Epithelial cell of prostate (primary cell): ENCODE results near the gene JAK1.
A peak's percentile ranks its signal among the peaks of the same experiment; 100 is the strongest.

ENCODE experiments used
- DNase-seq: peaks from one replicate; pipeline ENCODE4 v3.0.0-alpha.2; 2011; ENCODE audit warnings: low read depth, low spot score
- H3K27ac ChIP-seq: fragments of 450-650 bp; 2 replicates; pipeline ENCODE4 v1.5.1; 2017; ENCODE audit warnings: mild to moderate bottlenecking

JAK1 gene

GRCh38 chr1:64955097-64956009 lies 11.0 kb downstream of the JAK1 start:
- peak overlapping the region; percentile 18 for H3K27ac ChIP-seq
- DNase-seq, result no peak

DNA sequence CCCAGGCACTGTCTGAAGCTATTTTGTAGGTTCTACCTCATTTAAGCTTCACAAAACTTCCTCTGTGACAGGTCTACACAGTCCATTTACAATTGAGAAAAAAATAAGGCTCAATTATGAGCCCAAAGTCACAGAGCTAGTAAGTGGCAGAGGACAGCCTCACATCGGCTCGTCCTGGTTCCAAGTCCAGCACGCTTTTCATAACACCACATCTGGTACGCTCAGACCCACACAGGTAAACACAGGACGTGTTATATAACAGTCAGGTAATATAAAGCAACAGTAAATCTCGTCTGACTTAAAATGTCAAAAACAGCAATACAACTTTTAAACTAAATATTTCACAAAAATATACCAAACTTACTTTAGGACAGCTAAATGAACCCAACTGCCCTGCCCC lies 13.1 kb downstream of the JAK1 start:
- no peak for DNase-seq
- H3K27ac ChIP-seq, result no peak overlapping the region

- DNase-seq, result no peak
- peak overlapping the region; percentile 80 for H3K27ac ChIP-seq
These were observed 16.0 kb downstream of the JAK1 start for GRCh38 chr1:64950284-64950809.

DNA sequence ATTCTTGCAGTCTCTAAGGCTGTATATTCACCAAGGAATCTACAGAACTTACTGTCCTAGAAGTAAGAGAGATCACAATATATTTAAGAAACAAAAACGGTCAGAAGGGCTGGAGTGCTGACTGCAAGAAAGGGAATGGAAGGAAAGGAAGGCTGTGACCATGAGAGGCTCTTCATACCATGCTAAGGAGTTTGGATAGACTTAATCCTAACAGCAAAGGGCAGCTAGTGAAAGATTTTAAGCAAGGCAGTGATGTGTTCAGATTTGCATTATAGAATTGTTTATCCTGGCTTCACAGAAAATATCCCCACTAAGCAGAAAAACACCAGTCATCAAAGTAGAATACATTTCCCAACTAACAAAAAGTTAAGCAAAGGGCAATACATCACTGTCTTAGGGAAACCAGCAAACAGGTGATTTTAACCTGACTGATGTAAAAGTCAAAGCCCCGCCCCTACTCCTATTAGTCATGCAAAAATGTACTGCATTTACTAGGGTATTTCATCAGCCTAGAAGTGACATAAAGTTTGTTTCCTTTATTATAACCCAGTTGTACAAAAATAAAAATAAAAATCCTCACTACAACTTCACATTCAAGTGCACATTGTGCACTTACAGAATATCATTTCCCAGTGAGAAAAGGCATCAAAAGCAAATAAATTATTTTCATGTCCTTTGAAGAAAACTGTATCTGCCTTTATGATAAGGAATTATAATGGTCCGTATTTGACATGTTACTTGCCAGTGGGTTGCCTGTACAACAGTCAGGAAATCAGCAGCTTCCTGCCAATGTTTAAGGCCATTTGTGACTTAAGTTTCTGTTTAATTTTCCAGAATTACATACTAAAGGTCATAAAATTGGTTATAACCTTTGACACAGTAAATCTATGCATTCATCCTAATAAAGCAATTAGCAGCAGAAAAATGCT lies 17.2 kb downstream of the JAK1 start:
- H3K27ac ChIP-seq, result peak overlapping the region; percentile 80

GRCh38 chr1:64948216-64948615 lies 18.1 kb downstream of the JAK1 start:
- H3K27ac ChIP-seq, result peak overlapping the region; percentile 80
- no peak for DNase-seq

More for the DNA sequence above, 17.2 kb downstream of the JAK1 start:
- peak; percentile 24 for DNase-seq

- no peak for DNase-seq
These were observed 19.4 kb downstream of the JAK1 start for GRCh38 chr1:64946916-64947315.

GRCh38 chr1:64944913-64945312 lies 21.4 kb downstream of the JAK1 start:
- H3K27ac ChIP-seq, result no peak overlapping the region
- no peak for DNase-seq

More at GRCh38 chr1:64946916-64947315, 19.4 kb downstream of the JAK1 start:
- H3K27ac ChIP-seq, result no peak overlapping the region

DNA sequence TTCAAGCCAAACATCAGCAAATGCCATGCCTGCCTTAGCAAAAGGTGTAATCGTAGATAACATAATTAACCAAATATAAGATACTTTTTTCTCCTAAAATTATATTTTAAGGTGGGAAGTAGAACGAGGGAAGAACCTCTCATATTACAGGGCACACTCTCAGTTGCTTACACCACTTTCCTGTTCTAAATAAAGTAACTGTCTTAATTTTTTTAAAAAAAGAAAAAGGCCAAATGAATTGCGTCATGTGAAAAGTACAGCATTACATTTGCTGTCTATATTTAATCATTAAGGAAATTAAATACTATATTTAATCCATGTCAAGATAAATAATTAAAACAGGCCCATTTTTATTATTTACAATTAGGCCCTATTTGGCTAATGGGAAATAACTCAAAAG lies 23.7 kb downstream of the JAK1 start:
- no peak overlapping the region for H3K27ac ChIP-seq
- no peak for DNase-seq

DNA sequence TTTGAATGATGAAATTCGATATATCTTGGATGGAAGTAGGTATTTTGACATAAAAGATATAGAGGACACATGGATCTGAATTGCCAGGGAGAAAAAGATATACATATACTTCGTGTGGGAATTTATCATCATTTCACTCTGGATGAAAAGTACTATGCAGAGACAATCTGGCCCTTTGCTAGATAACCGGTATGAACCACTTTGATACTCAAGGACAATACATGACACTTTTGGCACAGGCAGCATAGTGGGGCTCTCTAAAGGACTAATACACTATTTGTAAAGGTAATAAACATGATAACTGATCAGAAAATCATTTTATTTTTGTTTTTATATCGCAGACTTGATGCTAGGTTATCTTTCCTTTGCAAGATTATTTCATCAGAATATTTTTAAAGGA lies 24.2 kb downstream of the JAK1 start:
- DNase-seq, result no peak
- no peak overlapping the region for H3K27ac ChIP-seq

DNA sequence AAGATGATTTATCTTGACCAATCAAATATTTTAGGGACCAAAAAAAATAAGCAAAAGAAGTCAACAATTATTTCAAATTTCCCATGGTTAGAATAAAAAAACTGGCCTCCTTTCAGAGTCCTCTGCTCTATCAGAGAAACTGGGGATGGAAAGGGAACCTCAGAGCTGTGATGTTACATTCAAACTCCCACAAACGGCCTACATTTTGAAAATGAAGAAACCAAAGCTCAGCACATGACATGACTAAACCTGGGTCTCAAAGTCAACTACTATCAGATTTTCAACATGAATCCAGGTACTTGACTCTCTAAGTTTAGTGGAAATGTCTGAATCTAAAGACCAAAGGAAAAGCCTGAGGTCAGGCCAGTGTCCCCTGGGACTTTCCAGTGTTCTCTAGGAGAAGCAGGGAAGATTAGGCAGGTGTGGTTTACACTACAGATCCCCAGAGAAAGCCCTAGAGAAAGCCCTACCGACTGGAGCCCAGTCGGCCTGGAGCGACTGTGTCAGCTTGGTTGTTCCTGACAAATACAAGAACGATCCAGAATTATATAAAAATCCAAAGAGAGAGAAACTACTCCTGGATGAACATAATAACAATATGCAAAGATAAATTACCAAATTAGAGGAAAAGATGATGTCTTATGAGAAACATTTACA lies 24.8 kb downstream of the JAK1 start:
- no peak for DNase-seq
- H3K27ac ChIP-seq, result no peak overlapping the region

DNA sequence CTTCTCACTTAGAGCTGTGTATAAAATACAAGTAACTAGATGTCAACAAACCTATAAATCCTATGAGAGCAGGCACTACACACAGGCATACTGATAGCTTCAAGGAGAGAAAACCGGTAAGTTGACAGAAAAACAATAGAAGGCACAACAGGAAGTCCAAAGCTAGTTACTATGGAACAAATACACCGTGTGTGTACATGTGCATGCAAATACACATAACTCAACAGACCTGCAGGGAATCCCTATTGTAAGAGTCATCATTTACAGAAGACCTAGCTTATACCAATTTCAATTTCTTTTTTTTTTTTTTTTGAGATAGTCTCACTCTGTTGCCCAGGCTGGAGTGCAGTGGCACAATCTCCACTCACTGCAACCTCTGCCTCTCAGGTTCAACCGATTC lies 26.3 kb downstream of the JAK1 start:
- no peak for DNase-seq
- H3K27ac ChIP-seq, result no peak overlapping the region

DNA sequence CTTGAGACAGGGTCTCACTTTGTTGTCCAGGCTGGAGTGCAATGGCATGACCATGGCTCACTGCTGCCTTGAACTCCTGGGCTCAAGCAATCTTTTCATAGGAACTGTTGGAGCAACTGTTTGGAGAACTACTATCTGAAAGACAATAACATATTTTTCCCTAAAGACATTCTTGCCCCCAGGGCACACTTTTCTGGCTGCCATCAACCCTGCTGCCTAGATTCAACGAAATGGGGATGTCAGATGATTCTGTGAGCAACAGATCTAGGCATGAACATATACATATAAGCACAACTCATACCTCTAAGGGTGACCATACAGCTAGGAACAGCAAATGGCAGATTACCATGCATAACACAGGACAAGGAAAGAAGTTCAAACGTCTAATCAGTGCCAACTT lies 27.4 kb downstream of the JAK1 start:
- H3K27ac ChIP-seq, result no peak overlapping the region
- DNase-seq, result no peak

- no peak for DNase-seq
- H3K27ac ChIP-seq, result no peak overlapping the region
These were observed 29.4 kb downstream of the JAK1 start for GRCh38 chr1:64936956-64937355.

- no peak for DNase-seq
- H3K27ac ChIP-seq, result no peak overlapping the region
These were observed 30.7 kb downstream of the JAK1 start for GRCh38 chr1:64935551-64936155.

GRCh38 chr1:64934878-64935275 lies 31.5 kb downstream of the JAK1 start:
- DNase-seq, result no peak
- H3K27ac ChIP-seq, result peak overlapping the region; percentile 72

GRCh38 chr1:64934115-64934877 lies 32.1 kb downstream of the JAK1 start:
- no peak for DNase-seq
- peak overlapping the region; percentile 72 for H3K27ac ChIP-seq

- DNase-seq, result no peak
- peak overlapping the region; percentile 72 for H3K27ac ChIP-seq
These were observed 32.9 kb downstream of the JAK1 start for GRCh38 chr1:64933296-64934070.

DNA sequence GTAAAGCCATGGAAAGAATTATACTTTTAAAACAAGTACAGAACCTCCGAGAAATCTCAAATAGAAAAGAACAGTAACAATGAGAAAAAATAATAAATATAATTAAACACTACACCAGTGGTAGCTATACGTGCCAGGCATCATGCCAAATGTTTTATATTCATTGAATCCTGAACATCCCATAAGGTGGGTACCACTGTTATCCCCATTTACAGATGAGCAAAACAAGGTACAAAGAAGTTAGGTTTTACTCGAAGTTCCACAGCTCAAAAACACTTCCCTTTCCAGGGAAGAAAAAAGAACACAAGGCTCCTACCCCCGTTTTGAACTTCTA lies 33.4 kb downstream of the JAK1 start:
- peak overlapping the region; percentile 72 for H3K27ac ChIP-seq
- no peak for DNase-seq
